GM10266 (cell line): ENCODE measurements around the gene CPPED1.

Experiments
- DNase-seq: peaks from one replicate; pipeline ENCODE4 v3.0.0; 2012; ENCODE audit errors: extremely low spot score
- TF ChIP-seq, protein P1 (sequence below): IDR thresholded peaks from 2 replicates; pipeline ENCODE4 v1.5.1; 2012; ENCODE audit warnings: mild to moderate bottlenecking, low read depth; ENCODE audit not compliant: control insufficient read depth, insufficient read depth; ENCODE audit errors: missing control alignments

The CPPED1 gene

DNA sequence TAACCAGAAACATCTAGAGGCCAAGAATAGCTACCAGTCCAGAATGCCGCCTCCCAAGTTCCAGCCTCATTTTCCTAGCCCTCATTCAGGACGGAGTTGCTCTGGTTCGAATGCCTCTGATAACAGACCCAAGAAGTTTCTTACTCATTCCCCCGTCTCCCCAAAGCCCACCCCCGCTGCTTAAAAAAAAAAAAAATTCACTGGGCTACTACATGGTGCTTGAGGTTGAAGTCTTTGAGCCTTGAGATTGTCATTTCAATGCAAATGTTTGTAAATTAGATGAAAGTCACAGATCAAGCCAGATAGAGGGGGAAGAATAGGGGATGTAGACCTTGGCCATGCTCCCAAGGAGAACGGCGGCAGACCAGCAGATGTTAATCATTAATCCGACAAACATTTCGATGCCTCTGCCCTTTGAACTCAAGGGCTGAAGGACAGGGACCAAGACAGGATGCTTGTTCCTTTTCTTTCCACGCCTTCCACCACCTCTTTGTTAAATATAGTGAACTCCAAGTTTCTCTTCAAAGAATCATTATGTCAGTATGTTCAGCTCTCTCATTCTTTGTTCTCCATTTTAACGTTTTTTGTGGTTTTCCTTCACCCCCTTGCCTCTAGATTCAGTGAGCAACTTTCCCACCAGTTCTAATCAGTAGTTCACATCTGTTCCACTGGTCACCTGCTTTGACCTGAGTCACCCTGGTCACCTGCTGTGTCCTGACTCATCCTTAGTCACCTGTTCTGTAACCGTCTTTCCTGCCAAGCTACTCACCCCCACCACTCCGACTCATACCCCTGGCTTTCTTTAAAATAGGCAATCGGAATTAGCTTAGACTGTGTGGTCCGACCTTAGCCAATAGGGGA lies 190.3 kb downstream of the CPPED1 start:
- TF ChIP-seq, protein P1, sequence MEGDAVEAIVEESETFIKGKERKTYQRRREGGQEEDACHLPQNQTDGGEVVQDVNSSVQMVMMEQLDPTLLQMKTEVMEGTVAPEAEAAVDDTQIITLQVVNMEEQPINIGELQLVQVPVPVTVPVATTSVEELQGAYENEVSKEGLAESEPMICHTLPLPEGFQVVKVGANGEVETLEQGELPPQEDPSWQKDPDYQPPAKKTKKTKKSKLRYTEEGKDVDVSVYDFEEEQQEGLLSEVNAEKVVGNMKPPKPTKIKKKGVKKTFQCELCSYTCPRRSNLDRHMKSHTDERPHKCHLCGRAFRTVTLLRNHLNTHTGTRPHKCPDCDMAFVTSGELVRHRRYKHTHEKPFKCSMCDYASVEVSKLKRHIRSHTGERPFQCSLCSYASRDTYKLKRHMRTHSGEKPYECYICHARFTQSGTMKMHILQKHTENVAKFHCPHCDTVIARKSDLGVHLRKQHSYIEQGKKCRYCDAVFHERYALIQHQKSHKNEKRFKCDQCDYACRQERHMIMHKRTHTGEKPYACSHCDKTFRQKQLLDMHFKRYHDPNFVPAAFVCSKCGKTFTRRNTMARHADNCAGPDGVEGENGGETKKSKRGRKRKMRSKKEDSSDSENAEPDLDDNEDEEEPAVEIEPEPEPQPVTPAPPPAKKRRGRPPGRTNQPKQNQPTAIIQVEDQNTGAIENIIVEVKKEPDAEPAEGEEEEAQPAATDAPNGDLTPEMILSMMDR = no peak
- DNase-seq = no peak

DNA sequence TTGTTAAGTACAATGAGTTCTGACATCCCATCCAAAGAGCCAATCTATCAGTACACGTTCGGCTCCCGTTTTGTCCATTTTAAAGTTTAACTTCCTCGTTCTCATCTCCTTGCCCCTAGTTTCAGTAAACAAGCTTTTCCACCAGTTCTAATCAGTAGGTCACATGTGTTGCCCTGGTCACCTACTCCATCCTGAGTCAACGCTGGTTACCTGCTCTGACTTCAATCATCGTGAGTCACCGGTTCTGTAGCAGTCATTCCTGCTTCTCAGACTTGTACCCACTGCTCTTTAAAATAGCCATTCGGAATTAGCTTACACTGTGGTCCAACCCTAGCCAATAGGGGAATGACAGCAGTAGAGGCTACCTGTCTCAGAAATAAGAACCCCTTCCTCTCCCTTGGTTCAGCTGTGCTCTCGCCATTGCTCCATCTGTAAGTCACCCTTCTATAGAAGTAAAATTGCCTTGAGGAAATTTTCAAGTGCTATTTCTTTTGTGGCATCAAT lies 191.0 kb downstream of the CPPED1 start:
- DNase-seq = no peak
- TF ChIP-seq, protein P1 = no peak

DNA sequence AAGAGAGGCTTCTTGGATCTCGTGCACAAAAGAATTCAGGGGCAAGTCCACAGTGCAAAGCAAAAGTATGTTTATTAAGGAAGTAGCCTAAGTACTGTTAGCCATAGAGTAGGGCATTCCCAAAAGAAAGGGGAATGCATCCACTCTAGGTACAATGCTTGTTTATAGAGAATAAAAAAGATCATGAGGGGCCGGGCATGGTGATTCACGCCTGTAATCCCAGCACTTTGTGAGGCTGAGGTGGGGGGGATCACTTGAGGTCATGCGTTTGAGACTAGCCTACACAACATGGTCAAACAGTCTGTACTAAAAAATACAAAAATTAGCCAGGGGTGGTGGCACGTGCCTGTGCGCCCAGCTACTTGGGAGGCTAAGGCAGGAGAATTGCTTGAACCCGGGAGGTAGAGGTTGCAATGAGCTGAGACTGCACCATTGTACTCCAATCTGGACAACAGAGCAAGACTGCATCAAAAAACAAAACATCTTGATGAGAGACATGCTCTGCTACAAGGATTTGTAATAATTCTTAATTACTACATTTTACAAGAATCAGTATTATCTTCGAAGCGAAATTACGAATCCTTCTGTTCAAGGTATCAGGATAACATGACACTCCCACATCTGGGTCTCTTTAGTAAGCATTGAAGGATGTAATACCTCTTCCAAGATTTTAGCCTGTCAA lies 191.6 kb downstream of the CPPED1 start:
- DNase-seq = no peak
- TF ChIP-seq, protein P1 = no peak

DNA sequence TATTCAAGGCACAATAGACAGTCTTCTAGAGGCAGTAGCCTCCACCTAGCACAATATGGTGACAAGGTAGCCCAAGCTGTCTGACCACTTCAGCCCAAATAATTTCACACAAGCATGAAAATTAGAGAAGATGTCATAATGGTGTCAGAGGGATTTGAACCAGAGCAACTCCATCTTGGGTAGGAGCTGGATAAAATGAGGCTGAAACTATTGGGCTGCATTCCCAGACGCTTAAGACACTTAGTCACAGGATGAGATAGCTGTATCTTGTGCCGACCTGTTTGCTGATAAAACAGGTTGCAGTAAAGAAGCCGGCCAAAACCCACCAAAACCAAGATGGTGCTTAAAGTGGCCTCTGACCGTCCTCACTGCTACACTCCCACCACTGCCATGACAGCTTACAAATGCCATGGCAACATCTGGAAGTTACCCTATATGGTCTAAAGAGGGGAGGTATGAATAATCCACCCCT lies 192.6 kb downstream of the CPPED1 start:
- no peak for DNase-seq
- TF ChIP-seq, protein P1 = no peak

DNA sequence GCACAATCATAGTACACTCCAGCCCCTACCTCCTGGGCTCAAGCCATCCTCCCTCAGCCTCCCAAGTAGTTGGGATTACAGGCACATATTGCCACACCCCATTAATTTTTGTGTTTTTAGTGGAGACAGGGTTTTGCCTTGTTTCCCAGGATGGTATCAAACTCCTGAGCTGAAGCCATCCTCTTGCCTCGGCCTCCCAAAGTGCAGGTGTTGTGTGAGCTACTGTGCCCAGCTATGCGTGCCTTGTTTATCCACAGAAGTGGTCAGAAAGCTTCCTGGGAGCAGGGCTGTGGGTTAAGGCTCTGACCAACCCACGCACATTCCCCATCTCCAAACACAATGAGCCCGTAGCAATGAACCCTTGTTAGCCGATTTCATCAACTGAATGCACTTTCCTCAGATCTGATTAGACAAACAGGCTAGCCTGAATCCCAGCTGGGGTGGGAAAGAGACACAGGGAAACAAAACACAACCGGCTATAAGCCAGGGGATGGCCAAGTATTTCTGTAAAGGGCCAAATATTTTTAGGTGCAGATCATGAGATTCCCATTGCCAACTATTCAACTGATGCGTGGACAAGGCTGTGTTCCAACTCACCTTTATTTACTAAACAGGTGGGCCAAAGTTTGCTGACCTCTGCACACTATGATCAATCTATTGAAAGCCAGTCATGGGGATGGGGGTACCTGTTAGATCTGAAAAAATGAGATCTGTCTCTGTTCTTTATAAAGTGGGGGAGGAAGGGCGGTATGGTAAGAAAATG lies 193.6 kb downstream of the CPPED1 start:
- DNase-seq = no peak
- TF ChIP-seq, protein P1 = no peak
